Large intestine (tissue), 3 donors: ENCODE data around the gene PTGDR2. TPM values are rescaled to one million over a fixed set of nuclear protein-coding genes. Genes with fewer than 3 reads are reported as not detected.

Source experiments
- DNase-seq, 2 donors: peaks; one replicate each; pipeline versions ENCODE4 v3.0.0 to v3.0.0-alpha.2; 2013
- H3K27ac ChIP-seq: one replicate; pipeline ENCODE4 v1.5.1; 2013; ENCODE audit warnings: low read length
- H3K27me3 ChIP-seq: 2 replicates; pipeline ENCODE4 v1.6.1; 2013; ENCODE audit warnings: low read length; ENCODE audit not compliant: control insufficient read depth, insufficient read depth
- H3K36me3 ChIP-seq: 2 replicates; pipeline ENCODE4 v1.6.1; 2013; ENCODE audit warnings: low read length; ENCODE audit not compliant: control insufficient read depth, insufficient read depth
- H3K4me1 ChIP-seq: one replicate; pipeline ENCODE4 v1.6.1; 2013; ENCODE audit warnings: low read length; ENCODE audit not compliant: control insufficient read depth, insufficient read depth
- H3K4me3 ChIP-seq: one replicate; pipeline ENCODE4 v1.5.1; 2013; ENCODE audit warnings: low read length
- H3K9me3 ChIP-seq: one replicate; pipeline ENCODE4 v1.6.1; 2013; ENCODE audit warnings: mild to moderate bottlenecking, low read depth, low read length, moderate library complexity; ENCODE audit not compliant: control insufficient read depth
- WGBS: methylation state at CpG from one replicate; pipeline ENCODE4 v1.1.5; 2013; ENCODE audit warnings: low lambda C conversion rate; ENCODE audit not compliant: insufficient coverage; 5-methylcytosine and 5-hydroxymethylcytosine counted together
- polyA plus RNA-seq: library from polyadenylated mRNA; unstranded; fragments of 120-200 nt; gene quantifications from one replicate; pipeline ENCODE4 v1.2.1, GENCODE V29; 2013

PTGDR2 gene
- polyA plus RNA-seq, 1 donor, result 5.0 TPM

DNA sequence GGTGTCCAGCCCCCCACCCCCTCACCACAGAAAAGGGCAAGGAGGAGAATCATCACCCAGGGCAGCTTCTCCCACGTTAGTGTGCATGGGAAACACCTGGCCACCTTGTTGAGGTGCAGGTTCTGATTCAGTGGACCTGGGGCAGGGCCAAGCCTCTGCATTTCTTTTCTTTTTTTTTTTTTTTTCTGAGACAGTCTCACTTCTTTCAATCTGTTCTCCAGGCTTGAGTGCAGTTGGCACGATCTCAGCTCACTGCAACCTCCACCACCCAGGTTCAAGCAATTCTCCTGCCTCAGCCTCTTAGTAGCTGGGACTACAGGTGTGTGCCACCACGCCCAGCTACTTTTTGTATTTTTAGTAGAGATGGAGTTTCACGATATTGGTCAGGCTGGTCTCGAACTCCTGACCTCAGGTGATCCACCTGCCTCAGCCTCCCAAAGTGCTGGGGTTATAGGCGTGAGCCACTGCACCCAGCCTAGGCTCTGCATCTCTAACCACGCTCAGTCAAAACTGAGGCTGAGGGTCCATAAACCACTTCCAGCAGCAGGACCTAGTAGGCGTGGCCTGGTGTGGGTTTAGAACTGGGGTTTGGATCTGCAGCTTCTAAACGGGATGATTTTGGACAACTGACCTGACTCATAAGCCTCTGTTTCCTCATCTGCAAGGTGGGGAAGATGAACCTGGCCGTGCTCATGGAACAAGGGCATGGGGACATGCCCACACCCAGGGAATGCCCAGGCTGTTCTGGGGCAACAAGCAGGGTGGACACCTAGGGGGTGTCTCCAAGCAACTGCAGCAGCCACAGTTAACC is 12.3 kb upstream of the PTGDR2 start:
- DNase-seq, result no peak
- H3K27me3 ChIP-seq, result no peaks in the 10 kb centered on the region

DNA sequence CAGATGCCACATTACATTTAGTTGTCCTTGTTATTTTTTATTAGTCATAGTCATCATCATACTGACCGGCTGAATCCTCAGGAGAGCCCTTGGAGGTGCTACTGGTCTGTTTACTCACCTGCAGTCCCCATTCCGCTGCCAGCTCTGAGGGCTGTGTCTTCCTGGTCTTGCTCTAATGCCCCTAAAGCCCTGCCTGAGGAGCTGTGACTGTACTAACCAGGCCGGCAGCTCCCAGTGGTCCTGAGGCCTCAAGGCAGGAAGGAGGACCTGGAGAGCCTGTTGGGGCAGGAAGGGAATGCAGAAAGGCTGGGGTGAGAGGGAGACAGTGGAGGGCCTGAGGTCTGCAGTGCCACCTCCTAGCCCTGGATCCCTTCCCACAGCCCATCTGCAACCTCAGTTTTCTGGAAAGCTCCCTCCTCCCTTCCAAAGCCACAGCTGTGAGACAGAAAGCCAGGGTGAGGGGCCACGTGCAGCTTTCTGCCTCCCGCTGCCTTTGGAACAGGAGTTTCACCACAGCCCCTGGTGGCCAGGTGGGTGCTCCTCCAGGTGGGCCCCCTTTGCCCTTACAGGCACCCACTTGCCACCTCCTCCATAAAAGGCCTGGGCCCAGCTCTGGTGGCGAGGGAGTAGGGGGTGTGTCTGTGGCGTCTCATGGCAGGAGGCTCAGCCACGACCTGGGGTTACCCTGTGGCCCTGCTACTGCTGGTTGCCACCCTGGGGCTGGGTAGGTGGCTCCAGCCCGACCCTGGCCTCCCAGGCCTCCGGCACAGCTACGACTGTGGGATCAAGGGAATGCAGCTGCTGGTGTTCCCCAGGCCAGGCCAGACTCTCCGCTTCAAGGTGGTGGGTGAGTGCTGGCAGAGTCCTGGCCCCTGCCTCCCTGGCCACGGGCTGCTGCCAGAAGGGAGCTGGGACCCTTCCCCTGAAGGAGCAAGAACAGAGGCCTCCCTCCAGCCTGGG is 11.4 kb upstream of the PTGDR2 start, which contains the start of gene ZP1:
Gene ZP1, plus strand, starts transcription at position 632 of the 960 bp plus-strand sequence. Its CDS starts 20 bp downstream, at position 652.
- H3K9me3 ChIP-seq, result no peaks in the 10 kb centered on the region
- H3K36me3 ChIP-seq, result no peaks in the 10 kb centered on the region
- no peak within 1 kb of the TSS for H3K27ac ChIP-seq
- H3K4me1 ChIP-seq, result no peaks in the 10 kb centered on the region
- H3K4me3 ChIP-seq, result no peak within 1 kb of the TSS
- WGBS, result no CpG with 5 or more reads among the region's 13 CpGs
- DNase-seq, result no peak
- no peaks in the 10 kb centered on the region for H3K27me3 ChIP-seq

More for the DNA sequence above, 12.3 kb upstream of the PTGDR2 start:
- H3K27ac ChIP-seq, result no peak overlapping the region
- H3K9me3 ChIP-seq, result no peaks in the 10 kb centered on the region
- H3K4me1 ChIP-seq, result no peaks in the 10 kb centered on the region
- no peak overlapping the region for H3K4me3 ChIP-seq
- no CpG with 5 or more reads among the region's 10 CpGs for WGBS
- H3K36me3 ChIP-seq, result no peaks in the 10 kb centered on the region

DNA sequence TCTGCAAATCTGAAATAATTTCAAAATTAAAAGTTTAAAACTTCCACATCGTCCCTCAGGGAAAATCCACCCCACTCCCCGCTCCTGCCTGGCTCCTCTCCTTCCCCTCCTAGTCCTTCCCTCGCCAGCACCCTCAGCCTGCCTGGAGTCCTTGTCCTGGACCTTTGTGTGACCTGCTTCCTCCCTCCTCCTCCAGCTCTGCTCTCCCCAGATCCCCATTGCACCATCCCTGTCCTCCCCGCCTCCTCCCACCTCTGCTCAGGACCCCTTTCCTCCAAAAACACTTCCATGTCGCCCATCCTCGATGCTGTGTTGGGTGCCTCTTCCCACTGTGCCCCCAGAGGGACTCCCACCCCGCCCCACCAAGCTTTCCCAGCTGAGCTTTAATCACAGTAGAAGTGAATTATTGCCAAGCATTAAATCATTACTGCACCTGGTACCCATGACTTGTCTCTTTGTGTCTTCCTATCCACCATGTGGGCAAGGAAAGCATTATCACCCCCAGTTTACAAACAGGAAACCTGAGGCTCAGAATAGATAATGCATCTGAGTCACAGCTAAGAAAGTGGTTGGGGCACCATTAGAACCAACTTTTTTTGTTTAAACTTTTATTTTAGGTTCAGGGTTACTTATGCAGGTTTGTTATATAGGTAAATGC is 9.2 kb upstream of the PTGDR2 start:
- Histone ChIP-seq H3K27ac (no peak overlapping the region), H3K4me1 (no peaks in the 10 kb centered on the region), H3K36me3 (no peaks in the 10 kb centered on the region), H3K27me3 (no peaks in the 10 kb centered on the region), H3K9me3 (no peaks in the 10 kb centered on the region), H3K4me3 (no peak overlapping the region)
- WGBS, result 83% methylated on average over 2 of the region's 7 CpGs
- DNase-seq, result no peak

DNA sequence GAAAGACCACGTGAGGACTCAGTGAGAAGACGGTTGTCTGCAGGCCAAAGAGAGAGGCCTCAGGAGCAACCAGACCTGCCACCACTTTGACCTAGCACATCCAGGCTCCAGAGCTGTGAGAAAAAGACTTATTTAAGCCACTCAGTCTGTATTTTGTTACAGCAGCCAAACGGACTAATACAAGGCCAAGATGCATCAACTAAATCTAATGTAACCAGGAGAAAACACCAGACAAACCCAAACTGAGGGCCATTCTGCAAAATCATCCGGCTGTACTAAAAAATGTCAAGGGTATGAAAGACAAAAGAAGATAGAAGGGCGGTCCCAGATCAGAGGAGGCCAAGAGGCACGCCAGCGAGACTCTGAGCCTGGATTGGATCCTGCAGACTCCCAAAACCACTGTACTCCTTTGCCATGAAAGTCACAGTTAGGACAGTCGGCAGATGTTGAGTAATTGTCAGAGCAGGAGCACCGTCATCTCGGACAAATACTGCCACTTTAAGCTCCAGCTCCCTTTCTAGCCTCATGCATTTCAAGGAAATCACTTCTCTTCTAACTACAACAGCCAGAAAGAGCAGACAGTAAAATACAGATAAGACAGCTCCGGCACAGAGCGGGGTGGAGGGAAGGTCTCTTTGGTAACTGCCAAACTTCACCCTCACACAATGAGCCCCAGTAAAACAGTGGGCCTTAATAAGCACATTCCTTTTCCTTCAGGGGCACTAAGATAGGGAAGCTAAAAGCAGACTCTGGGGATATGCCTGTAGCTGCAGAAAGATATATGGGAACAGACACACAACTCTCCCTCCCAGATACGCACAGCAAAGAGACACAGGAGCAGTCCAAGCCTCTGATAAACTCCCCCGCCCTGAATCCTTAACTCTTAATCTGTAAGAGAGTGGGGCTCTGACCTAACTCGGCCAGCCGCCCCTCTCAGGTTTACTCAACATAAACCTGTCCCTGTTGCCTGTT is 8.1 kb upstream of the PTGDR2 start:
- no peak overlapping the region for H3K4me3 ChIP-seq
- H3K36me3 ChIP-seq, result no peaks in the 10 kb centered on the region
- WGBS, result 100% methylated on average over 1 of the region's 16 CpGs
- no peak for DNase-seq
- no peaks in the 10 kb centered on the region for H3K27me3 ChIP-seq
- H3K27ac ChIP-seq, result no peak overlapping the region
- no peaks in the 10 kb centered on the region for H3K4me1 ChIP-seq
- H3K9me3 ChIP-seq, result no peaks in the 10 kb centered on the region

DNA sequence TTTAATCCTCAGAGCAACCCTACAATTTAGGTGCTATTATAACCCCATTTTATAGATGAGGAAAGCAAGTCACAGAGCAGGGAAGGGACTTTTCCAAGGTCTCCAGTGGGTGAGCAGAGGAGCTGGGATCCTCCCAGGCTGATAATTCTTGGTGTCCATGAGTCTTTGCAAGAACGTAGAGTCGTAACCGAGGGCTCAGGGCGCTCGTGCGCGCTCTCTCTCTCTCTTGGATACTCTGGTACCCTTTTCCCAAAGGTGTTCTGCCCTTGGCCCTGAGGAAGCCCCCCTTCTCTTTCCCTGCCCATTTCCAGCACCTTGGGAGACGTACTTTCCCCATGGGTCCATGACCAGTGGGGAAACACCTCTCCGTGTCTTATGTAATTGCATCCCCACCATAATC is 6.4 kb upstream of the PTGDR2 start:
- DNase-seq, result no peak
- no peaks in the 10 kb centered on the region for H3K27me3 ChIP-seq
- no CpG with 5 or more reads among the region's 9 CpGs for WGBS
- no peaks in the 10 kb centered on the region for H3K36me3 ChIP-seq
- no peaks in the 10 kb centered on the region for H3K9me3 ChIP-seq
- H3K4me3 ChIP-seq, result no peak overlapping the region
- H3K27ac ChIP-seq, result no peak overlapping the region
- H3K4me1 ChIP-seq, result no peaks in the 10 kb centered on the region

DNA sequence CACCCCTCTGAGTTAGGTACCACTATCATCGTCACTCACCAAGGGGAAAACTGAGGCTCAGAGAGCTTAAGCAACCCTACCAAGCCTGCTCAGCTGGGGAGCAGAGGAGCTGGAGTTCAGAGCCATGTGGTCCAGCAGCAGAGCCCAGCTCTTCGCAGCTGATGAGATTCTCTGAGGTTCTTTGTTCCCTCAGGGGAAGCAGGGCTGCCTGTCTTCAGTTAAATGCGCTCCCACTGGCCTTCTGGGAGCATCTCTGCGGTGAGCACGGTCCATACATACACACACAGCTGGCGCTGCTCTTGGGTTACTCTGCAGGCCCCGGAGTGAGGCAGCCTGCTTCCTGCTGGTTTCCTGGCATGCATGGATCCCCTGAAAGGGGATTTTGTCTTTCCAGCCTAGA is 5.2 kb upstream of the PTGDR2 start:
- no peaks in the 10 kb centered on the region for H3K9me3 ChIP-seq
- no CpG with 5 or more reads among the region's 7 CpGs for WGBS
- no peak for DNase-seq
- H3K27me3 ChIP-seq, result no peaks in the 10 kb centered on the region
- H3K4me3 ChIP-seq, result no peak overlapping the region
- H3K36me3 ChIP-seq, result no peaks in the 10 kb centered on the region
- no peak overlapping the region for H3K27ac ChIP-seq
- H3K4me1 ChIP-seq, result no peaks in the 10 kb centered on the region

DNA sequence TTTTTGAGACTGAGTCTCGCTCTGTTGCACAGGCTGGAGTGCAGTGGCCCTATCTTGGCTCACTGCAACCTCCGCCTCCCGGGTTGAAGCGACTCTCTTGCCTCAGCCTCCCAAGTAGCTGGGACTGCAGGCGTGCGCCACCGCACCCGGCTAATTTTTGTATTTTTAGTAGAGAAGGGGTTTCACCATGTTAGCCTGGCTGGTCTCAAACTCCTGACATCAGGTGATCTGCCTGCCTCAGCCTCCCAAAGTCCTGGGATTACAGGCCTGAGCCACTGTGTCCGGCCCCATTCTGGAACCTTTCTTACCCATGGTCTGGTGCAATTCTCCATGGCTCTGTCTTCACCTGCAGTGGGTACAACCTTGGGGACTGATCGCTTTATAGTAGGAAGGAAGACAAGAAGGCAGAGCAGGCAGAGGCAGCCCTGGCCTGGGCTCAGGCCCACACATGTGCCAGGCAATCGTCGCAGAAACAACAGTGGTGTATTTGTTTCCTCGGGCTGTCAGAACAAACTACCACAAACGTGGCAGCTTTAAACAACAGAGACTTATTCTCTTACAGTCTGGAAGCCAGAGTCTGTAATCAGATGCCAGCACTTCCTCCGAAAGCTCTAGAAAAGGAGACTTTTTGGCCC is 4.0 kb upstream of the PTGDR2 start:
- 100% methylated on average over 1 of the region's 15 CpGs for WGBS
- Histone ChIP-seq H3K27me3 (peaks cover 2% of the 10 kb centered on the region), H3K36me3 (no peaks in the 10 kb centered on the region), H3K4me3 (no peak overlapping the region), H3K27ac (no peak overlapping the region), H3K9me3 (no peaks in the 10 kb centered on the region), H3K4me1 (peaks cover 11% of the 10 kb centered on the region)
- no peak for DNase-seq

DNA sequence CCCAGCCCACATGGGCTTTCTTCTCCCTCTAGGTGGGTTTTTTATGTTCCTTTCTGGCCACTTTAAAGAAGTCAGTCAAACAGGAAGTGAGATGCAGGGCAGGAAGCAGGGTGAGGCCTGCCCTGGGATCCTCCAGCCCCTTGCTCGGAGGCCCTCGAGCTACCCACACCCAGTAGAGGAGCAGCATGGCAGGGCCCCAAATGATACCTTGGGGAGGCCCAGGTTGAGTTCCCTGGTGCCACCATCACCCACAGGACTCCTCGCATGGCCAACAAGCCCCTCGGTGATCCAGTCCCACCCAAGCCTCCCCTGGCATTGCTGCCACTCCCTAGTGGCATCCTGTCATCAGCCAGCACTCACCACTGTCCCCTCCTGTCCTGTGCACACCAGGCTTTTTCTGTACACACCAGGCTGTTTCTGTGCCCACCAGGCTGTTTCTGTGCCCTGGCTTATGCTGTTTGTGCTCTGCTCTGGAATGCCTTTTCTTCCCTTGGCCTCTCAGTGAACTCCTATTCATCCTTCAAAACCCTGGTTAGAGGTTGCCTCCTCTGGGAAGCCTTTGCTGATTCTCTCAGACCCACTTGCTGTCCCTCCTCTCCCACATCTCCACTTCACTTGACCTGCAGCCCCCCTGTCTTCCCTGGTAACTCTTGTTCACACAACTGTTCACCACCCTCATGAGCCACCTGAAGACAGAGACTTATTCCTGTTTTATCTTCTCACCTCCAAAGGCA is 3.1 kb upstream of the PTGDR2 start:
- DNase-seq, result no peak
- no CpG with 5 or more reads among the region's 4 CpGs for WGBS
- Histone ChIP-seq H3K4me1 (peaks cover 16% of the 10 kb centered on the region), H3K27ac (no peak overlapping the region), H3K27me3 (peaks cover 2% of the 10 kb centered on the region), H3K36me3 (no peaks in the 10 kb centered on the region), H3K4me3 (no peak overlapping the region), H3K9me3 (no peaks in the 10 kb centered on the region)

DNA sequence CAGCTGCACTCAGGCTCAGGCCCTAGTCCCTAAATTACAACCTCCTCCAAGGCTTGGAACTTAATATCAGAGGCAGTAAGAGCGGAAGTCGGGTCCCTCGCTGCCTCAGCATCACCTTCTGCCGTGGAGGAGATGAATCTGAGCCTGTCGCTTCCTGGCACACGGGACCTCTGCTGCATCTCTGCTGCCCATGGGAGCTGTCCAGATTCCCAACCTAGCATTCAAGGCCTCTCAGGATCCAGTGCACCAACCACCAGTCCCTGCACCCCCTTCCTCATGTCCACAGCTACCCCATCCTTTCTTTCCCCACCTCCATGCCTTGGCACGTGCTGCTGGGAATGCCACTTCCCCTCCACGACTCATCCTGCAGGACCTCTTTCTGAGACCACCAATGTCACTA is 2.5 kb upstream of the PTGDR2 start:
- H3K27me3 ChIP-seq, result peaks cover 2% of the 10 kb centered on the region
- H3K36me3 ChIP-seq, result no peaks in the 10 kb centered on the region
- WGBS, result no CpG with 5 or more reads among the region's 8 CpGs
- H3K4me3 ChIP-seq, result no peak overlapping the region
- H3K27ac ChIP-seq, result no peak overlapping the region
- H3K9me3 ChIP-seq, result peaks cover 4% of the 10 kb centered on the region
- H3K4me1 ChIP-seq, result peaks cover 19% of the 10 kb centered on the region
- DNase-seq, result no peak
